SK-N-SH (cell line): ENCODE measurements around the gene N4BP3. TPM values are rescaled to one million over a fixed set of nuclear protein-coding genes. Genes with fewer than 3 reads are reported as not detected.

Source experiments
- CTCF ChIA-PET: fragments of 300-600, 350-600 bp; formaldehyde crosslinking; extraction: SDS; loops from one replicate; lab custom pipeline; 2021; lab: Yijun Ruan, JAX
- POLR2A ChIA-PET: fragments of 350-600 bp; sonication (Branson Sonifier 250); formaldehyde crosslinking; extraction: SDS; loops from one replicate; lab custom pipeline; 2020; ENCODE audit warnings: antibody characterized with exemption, inconsistent platforms; lab: Yijun Ruan, JAX
- DNase-seq: peaks from one replicate; pipeline ENCODE4 v3.0.0; 2012
- H2AFZ ChIP-seq: fragments of 200-600 bp; sonication (generic); 2 replicates; pipeline ENCODE4 v1.8.1; 2016; ENCODE audit warnings: antibody characterized with exemption, mild to moderate bottlenecking, low read depth
- H3F3A ChIP-seq: fragments of 200-600 bp; sonication (generic); replicated peaks from 2 replicates; pipeline ENCODE3; 2016; ENCODE audit warnings: antibody characterized with exemption, mild to moderate bottlenecking; ENCODE audit not compliant: insufficient read depth
- H3K27ac ChIP-seq, 2 experiments: fragments of 200-500 bp in 1 of 2; fragments of 200-600 bp in 1 of 2; sonication (Bioruptor generic) in 1 of 2; sonication (generic), shearing (Covaris generic) in 1 of 2; 2 replicates each; pipeline versions ENCODE4 v1.5.1 to v1.6.1; 2014 to 2016; ENCODE audit warnings: low read depth in 2 of 2, inconsistent platforms in 1 of 2, low read length in 1 of 2, mild to moderate bottlenecking in 1 of 2, mixed read lengths in 1 of 2
- H3K27me3 ChIP-seq: fragments of 200-600 bp; sonication (generic), shearing (Covaris generic); 2 replicates; pipeline ENCODE4 v1.6.1; 2016; ENCODE audit warnings: mixed run types; ENCODE audit not compliant: insufficient read depth
- H3K36me3 ChIP-seq, 2 experiments: fragments of 200-500 bp in 1 of 2; fragments of 200-600 bp in 1 of 2; sonication (Bioruptor generic) in 1 of 2; sonication (generic) in 1 of 2; replicated peaks in 1 of 2; 2 replicates each; pipeline versions ENCODE3 to v1.5.1; 2014 to 2016; ENCODE audit warnings: low read length in 1 of 2, mild to moderate bottlenecking in 1 of 2; ENCODE audit not compliant: insufficient read depth in 2 of 2, control insufficient read depth in 1 of 2
- H3K4me1 ChIP-seq, 2 experiments: fragments of 200-500 bp in 1 of 2; fragments of 200-600 bp in 1 of 2; sonication (Bioruptor generic) in 1 of 2; sonication (generic), shearing (Covaris generic) in 1 of 2; 2 replicates each; pipeline versions ENCODE4 v1.5.1 to v1.6.1; 2014 to 2016; ENCODE audit warnings: low read depth in 1 of 2, low read length in 1 of 2, mixed run types in 1 of 2; ENCODE audit not compliant: insufficient read depth in 2 of 2, control insufficient read depth in 1 of 2
- H3K4me2 ChIP-seq: fragments of 200-600 bp; sonication (generic), shearing (Covaris generic); 2 replicates; pipeline ENCODE4 v1.6.1; 2017; ENCODE audit warnings: mixed run types
- H3K4me3 ChIP-seq, 2 experiments: fragments of 200-500 bp in 1 of 2; fragments of 200-600 bp in 1 of 2; sonication (Bioruptor generic) in 1 of 2; sonication (generic), shearing (Covaris generic) in 1 of 2; 2 replicates each; pipeline versions ENCODE4 v1.5.1 to v1.8.1; 2014 to 2016; ENCODE audit warnings: low read depth in 2 of 2, inconsistent platforms in 1 of 2, low read length in 1 of 2, mild to moderate bottlenecking in 1 of 2, mixed read lengths in 1 of 2, moderate library complexity in 1 of 2
- H3K79me2 ChIP-seq: fragments of 200-600 bp; sonication (generic); 2 replicates; pipeline ENCODE4 v1.8.1; 2017; ENCODE audit warnings: mild to moderate bottlenecking; ENCODE audit not compliant: insufficient read depth
- H3K9ac ChIP-seq: fragments of 200-600 bp; sonication (generic); 2 replicates; pipeline ENCODE4 v1.6.1; 2017; ENCODE audit warnings: mixed run types
- H3K9me2 ChIP-seq: fragments of 200-600 bp; sonication (generic); 2 replicates; pipeline ENCODE4 v1.6.1; 2017; ENCODE audit warnings: mixed run types
- H3K9me3 ChIP-seq: fragments of 200-600 bp; sonication (generic); 2 replicates; pipeline ENCODE4 v1.6.1; 2017; ENCODE audit warnings: mixed run types, mild to moderate bottlenecking, moderate library complexity
- H4K20me1 ChIP-seq: fragments of 200-600 bp; sonication (generic); 2 replicates; pipeline ENCODE4 v1.6.1; 2017; ENCODE audit warnings: mild to moderate bottlenecking, mixed run types; ENCODE audit not compliant: insufficient read depth
- CHD2 ChIP-seq: fragments of 150-350 bp; IDR thresholded peaks from 2 replicates; pipeline ENCODE4 v1.6.1; 2018; ENCODE audit warnings: low read length; ENCODE audit not compliant: partially characterized antibody
- ELF1 ChIP-seq: IDR thresholded peaks from 2 replicates; pipeline ENCODE4 v1.4.0; 2012
- EZH2phosphoT487 ChIP-seq: fragments of 200-600 bp; sonication (generic); IDR thresholded peaks from 2 replicates; pipeline ENCODE4 v1.6.1; 2017; ENCODE audit warnings: low read depth, mixed run types, mild to moderate bottlenecking, antibody characterized with exemption, moderate library complexity, borderline replicate concordance
- FOXJ3 ChIP-seq: sonication (generic); formaldehyde crosslinking; IDR thresholded peaks from 2 replicates; pipeline ENCODE4 v1.5.1; 2020; ENCODE audit warnings: mild to moderate bottlenecking, missing genetic modification reagents
- GABPA ChIP-seq: IDR thresholded peaks from 2 replicates; pipeline ENCODE4 v1.4.0; 2012; ENCODE audit warnings: low read depth, mild to moderate bottlenecking
- GATA2 ChIP-seq: sonication (generic); formaldehyde crosslinking; IDR thresholded peaks from 2 replicates; pipeline ENCODE4 v1.5.0; 2020; ENCODE audit warnings: mild to moderate bottlenecking, missing genetic modification reagents
- NFIC ChIP-seq: IDR thresholded peaks from 2 replicates; pipeline ENCODE4 v1.4.0; 2012; ENCODE audit warnings: borderline replicate concordance
- NRF1 ChIP-seq: IDR thresholded peaks from 2 replicates; pipeline ENCODE4 v1.6.1; 2012; ENCODE audit warnings: low read depth, mild to moderate bottlenecking, low read length
- POLR2AphosphoS5 ChIP-seq: IDR thresholded peaks from 2 replicates; pipeline ENCODE4 v1.6.1; 2012; ENCODE audit warnings: low read depth, low read length
- RFX5 ChIP-seq: IDR thresholded peaks from 2 replicates; pipeline ENCODE4 v1.6.1; 2012; ENCODE audit warnings: mild to moderate bottlenecking, improper control_type of control experiment, low read length
- SMC3 ChIP-seq: IDR thresholded peaks from 2 replicates; pipeline ENCODE4 v1.6.1; 2012; ENCODE audit warnings: low read depth, low read length, improper control_type of control experiment
- TAF1 ChIP-seq: IDR thresholded peaks from 2 replicates; pipeline ENCODE4 v1.6.1; 2012; ENCODE audit warnings: low read depth, mild to moderate bottlenecking, low read length, moderate library complexity, borderline replicate concordance
- TCF12 ChIP-seq: IDR thresholded peaks from 2 replicates; pipeline ENCODE4 v1.4.0; 2012
- TEAD4 ChIP-seq: IDR thresholded peaks from 2 replicates; pipeline ENCODE4 v1.4.0; 2012; ENCODE audit warnings: mild to moderate bottlenecking, borderline replicate concordance; ENCODE audit not compliant: insufficient read depth
- WGBS: methylation state at CpG from one replicate; pipeline ENCODE4 v1.1.6; 2017; ENCODE audit warnings: low lambda C conversion rate; 5-methylcytosine and 5-hydroxymethylcytosine counted together
- polyA plus RNA-seq, 3 experiments: library from polyadenylated mRNA; depleted of rRNA; stranded (reverse); fragments of >200 nt; gene quantifications; 2 replicates each; pipeline ENCODE4 v1.2.3, GENCODE V29; 2012
- TF ChIP-seq, protein P1 (sequence below): IDR thresholded peaks from 2 replicates; pipeline ENCODE4 v1.4.0; 2012; ENCODE audit warnings: low read depth, borderline replicate concordance
- TF ChIP-seq, protein P2 (sequence below): IDR thresholded peaks from 2 replicates; pipeline ENCODE4; 2012
- TF ChIP-seq, protein P3 (sequence below): fragments of 200-600 bp; sonication (generic); IDR thresholded peaks from 2 replicates; pipeline ENCODE4 v1.6.1; 2017; ENCODE audit warnings: antibody characterized with exemption, mild to moderate bottlenecking, moderate library complexity
- TF ChIP-seq, protein P4 (sequence below): fragments of 150-350 bp; IDR thresholded peaks from 2 replicates; pipeline ENCODE4 v1.6.1; 2017; ENCODE audit warnings: antibody characterized with exemption, low read length, low read depth, borderline replicate concordance
- TF ChIP-seq, protein P5 (sequence below): IDR thresholded peaks from 2 replicates; pipeline ENCODE4 v1.4.0; 2012; ENCODE audit warnings: low read depth, borderline replicate concordance

Gene N4BP3
- polyA plus RNA-seq, 1 of the 3 experiments (the other 2 are of a cell fraction): 0.28 TPM

DNA sequence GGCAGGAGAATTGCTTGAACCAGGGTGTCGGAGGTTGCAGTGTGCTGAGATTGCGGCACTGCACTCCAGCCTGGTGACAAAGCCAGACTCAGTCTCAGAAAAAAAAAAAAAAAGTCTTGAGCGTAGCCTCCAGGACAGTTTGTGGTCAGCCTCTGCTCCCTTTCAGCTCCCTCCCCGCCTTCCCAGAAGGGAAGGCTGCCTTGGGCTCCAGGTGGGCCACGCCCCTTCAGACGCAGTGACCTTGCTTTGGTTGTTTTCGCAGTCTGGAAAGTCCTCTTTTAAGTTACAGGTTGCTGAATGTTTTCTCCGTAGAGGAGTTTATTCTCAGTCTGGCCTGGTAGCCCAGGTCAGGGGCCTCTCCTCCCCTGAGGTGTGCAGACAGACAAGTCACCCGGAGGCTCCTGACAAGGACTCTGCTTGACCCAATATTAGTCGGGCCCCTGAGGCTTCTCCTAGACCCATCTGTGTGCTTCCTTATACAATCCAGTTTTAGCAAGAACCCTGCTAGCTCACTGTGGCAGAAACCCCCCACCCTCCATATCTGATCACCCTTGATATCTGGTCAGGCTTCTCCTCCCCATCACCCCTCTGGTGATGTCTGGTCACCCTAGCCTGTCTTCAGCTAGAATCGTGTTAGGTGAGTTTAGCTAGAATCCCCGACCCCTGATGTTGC is 31.6 kb upstream of the N4BP3 start:
- CTCF ChIA-PET: interaction anchor here (1.0 to 9.3 kb wide), 2 partner anchors 39 to 40 kb away, joined by 3 to 116 read pairs; no protein-coding TSS in a partner anchor

DNA sequence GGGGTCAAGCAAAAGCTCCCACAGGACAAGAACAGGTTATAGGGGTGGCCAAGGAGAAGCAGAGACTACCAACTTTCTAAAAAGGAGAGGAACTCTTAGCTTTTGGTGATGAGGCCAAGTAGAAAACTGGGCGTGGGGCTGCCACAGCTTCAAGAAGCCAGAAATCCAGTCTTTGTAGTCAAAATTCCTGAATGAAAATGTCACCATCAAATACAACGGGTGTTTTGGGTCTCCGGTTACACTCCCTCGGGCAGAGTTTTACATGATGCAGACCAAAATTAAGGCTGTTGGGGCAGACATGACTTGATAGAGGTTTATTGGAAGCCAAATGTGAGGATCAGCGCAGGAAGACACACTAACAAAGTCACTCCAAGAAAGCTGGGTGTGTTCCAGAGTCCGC is 29.4 kb upstream of the N4BP3 start:
- no peak overlapping the region for H3K9ac ChIP-seq
- TF ChIP-seq GATA2 (CRISPR knock-in tag) (no peak), FOXJ3 (CRISPR knock-in tag) (no peak), TCF12 (no peak), TAF1 (no peak), NRF1 (no peak), GABPA (no peak), NFIC (no peak), RFX5 (no peak), CHD2 (no peak)
- TF ChIP-seq, protein P1, sequence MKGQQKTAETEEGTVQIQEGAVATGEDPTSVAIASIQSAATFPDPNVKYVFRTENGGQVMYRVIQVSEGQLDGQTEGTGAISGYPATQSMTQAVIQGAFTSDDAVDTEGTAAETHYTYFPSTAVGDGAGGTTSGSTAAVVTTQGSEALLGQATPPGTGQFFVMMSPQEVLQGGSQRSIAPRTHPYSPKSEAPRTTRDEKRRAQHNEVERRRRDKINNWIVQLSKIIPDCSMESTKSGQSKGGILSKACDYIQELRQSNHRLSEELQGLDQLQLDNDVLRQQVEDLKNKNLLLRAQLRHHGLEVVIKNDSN: no peak
- TF ChIP-seq, protein P2, sequence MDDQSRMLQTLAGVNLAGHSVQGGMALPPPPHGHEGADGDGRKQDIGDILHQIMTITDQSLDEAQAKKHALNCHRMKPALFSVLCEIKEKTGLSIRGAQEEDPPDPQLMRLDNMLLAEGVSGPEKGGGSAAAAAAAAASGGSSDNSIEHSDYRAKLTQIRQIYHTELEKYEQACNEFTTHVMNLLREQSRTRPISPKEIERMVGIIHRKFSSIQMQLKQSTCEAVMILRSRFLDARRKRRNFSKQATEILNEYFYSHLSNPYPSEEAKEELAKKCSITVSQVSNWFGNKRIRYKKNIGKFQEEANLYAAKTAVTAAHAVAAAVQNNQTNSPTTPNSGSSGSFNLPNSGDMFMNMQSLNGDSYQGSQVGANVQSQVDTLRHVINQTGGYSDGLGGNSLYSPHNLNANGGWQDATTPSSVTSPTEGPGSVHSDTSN: no peak
- TF ChIP-seq, protein P3, sequence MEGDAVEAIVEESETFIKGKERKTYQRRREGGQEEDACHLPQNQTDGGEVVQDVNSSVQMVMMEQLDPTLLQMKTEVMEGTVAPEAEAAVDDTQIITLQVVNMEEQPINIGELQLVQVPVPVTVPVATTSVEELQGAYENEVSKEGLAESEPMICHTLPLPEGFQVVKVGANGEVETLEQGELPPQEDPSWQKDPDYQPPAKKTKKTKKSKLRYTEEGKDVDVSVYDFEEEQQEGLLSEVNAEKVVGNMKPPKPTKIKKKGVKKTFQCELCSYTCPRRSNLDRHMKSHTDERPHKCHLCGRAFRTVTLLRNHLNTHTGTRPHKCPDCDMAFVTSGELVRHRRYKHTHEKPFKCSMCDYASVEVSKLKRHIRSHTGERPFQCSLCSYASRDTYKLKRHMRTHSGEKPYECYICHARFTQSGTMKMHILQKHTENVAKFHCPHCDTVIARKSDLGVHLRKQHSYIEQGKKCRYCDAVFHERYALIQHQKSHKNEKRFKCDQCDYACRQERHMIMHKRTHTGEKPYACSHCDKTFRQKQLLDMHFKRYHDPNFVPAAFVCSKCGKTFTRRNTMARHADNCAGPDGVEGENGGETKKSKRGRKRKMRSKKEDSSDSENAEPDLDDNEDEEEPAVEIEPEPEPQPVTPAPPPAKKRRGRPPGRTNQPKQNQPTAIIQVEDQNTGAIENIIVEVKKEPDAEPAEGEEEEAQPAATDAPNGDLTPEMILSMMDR: no peak
- TF ChIP-seq, protein P4, sequence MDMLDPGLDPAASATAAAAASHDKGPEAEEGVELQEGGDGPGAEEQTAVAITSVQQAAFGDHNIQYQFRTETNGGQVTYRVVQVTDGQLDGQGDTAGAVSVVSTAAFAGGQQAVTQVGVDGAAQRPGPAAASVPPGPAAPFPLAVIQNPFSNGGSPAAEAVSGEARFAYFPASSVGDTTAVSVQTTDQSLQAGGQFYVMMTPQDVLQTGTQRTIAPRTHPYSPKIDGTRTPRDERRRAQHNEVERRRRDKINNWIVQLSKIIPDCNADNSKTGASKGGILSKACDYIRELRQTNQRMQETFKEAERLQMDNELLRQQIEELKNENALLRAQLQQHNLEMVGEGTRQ: no peak

More for the DNA sequence above, 31.6 kb upstream of the N4BP3 start:
- Histone ChIP-seq H3K9me3 (no peaks in the 10 kb centered on the region), H3K4me2 (no peak overlapping the region), H3K4me3 (no peak overlapping the region), H3K36me3 (no peaks in the 10 kb centered on the region), H4K20me1 (no peaks in the 10 kb centered on the region), H2AFZ (no peak overlapping the region), H3K9ac (no peak overlapping the region), H3K27me3 (no peaks in the 10 kb centered on the region), H3K4me1 (peaks cover 0 to 7% of the 10 kb centered on the region in 2 experiments; a peak in 1 of 4 replicates), H3F3A (no peaks in the 10 kb centered on the region), H3K27ac (no peak overlapping the region), H3K79me2 (no peaks in the 10 kb centered on the region), H3K9me2 (no peaks in the 10 kb centered on the region)
- WGBS: 63% methylated on average over 12 of the region's 12 CpGs
- no peak for TF ChIP-seq SMC3
- TF ChIP-seq FOXJ3 (CRISPR knock-in tag): no peak
- no peak for TF ChIP-seq GATA2 (CRISPR knock-in tag)
- TF ChIP-seq, protein P5, sequence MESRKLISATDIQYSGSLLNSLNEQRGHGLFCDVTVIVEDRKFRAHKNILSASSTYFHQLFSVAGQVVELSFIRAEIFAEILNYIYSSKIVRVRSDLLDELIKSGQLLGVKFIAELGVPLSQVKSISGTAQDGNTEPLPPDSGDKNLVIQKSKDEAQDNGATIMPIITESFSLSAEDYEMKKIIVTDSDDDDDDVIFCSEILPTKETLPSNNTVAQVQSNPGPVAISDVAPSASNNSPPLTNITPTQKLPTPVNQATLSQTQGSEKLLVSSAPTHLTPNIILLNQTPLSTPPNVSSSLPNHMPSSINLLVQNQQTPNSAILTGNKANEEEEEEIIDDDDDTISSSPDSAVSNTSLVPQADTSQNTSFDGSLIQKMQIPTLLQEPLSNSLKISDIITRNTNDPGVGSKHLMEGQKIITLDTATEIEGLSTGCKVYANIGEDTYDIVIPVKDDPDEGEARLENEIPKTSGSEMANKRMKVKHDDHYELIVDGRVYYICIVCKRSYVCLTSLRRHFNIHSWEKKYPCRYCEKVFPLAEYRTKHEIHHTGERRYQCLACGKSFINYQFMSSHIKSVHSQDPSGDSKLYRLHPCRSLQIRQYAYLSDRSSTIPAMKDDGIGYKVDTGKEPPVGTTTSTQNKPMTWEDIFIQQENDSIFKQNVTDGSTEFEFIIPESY: no peak
- no peak for TF ChIP-seq GABPA
- no peak for TF ChIP-seq RFX5
- TF ChIP-seq TCF12: no peak
- TF ChIP-seq POLR2AphosphoS5: no peak
- no peak for TF ChIP-seq EZH2phosphoT487
- TF ChIP-seq TEAD4: no peak
- TF ChIP-seq ELF1: no peak
- TF ChIP-seq NRF1: no peak
- POLR2A ChIA-PET: interaction anchor here (0.6 kb wide), 1 partner anchor 54 kb away, joined by 3 read pairs; no protein-coding TSS in a partner anchor
- DNase-seq: no peak

More for the DNA sequence above, 29.4 kb upstream of the N4BP3 start:
- H3K36me3 ChIP-seq: no peaks in the 10 kb centered on the region
- no peak overlapping the region for H3K27ac ChIP-seq
- no peaks in the 10 kb centered on the region for H3K9me2 ChIP-seq
- 77% methylated on average over 6 of the region's 6 CpGs for WGBS
- ChIA-PET CTCF (interaction anchor here (1.5 to 1.6 kb wide), 2 partner anchors 8 to 37 kb away, joined by 3 to 10 read pairs; no protein-coding TSS in a partner anchor), POLR2A (no interaction called here)
- peaks cover 0 to 7% of the 10 kb centered on the region in 2 experiments; a peak in 1 of 4 replicates for H3K4me1 ChIP-seq
- H3K79me2 ChIP-seq: no peaks in the 10 kb centered on the region
- H3F3A ChIP-seq: no peaks in the 10 kb centered on the region
- H4K20me1 ChIP-seq: no peaks in the 10 kb centered on the region
- H2AFZ ChIP-seq: no peak overlapping the region
- H3K9me3 ChIP-seq: no peaks in the 10 kb centered on the region
- H3K4me2 ChIP-seq: no peak overlapping the region
- no peaks in the 10 kb centered on the region for H3K27me3 ChIP-seq
- no peak overlapping the region for H3K4me3 ChIP-seq
- no peak for DNase-seq
